AG04450 (cell line): ENCODE measurements around the gene VWF. TPM values are rescaled to one million over a fixed set of nuclear protein-coding genes. Genes with fewer than 3 reads are reported as not detected.
"Not testable (repeated sequence)": the region's sequence is repeated elsewhere in the genome, so short reads cannot be mapped to it uniquely, and the experiment has no call there.

Experiments
- CTCF ChIA-PET: fragments of 300-600, 350-600 bp; formaldehyde crosslinking; extraction: SDS; loops from one replicate; lab custom pipeline; 2022; ENCODE audit warnings: antibody characterized with exemption, inconsistent platforms; lab: Charles Lee
- POLR2A ChIA-PET: fragments of 350-600 bp; formaldehyde crosslinking; extraction: SDS; loops from one replicate; lab custom pipeline; 2021; ENCODE audit warnings: antibody characterized with exemption, inconsistent platforms; lab: Yijun Ruan, JAX
- DNase-seq: peaks from one replicate; pipeline ENCODE4 v3.0.0-alpha.2; 2011; ENCODE audit warnings: low read depth, low spot score
- H3K27ac ChIP-seq: one replicate; pipeline ENCODE4 v1.5.1; 2012; ENCODE audit warnings: low read depth, low read length, control low read depth
- H3K27me3 ChIP-seq: one replicate; pipeline ENCODE4 v1.6.0; 2012; ENCODE audit warnings: low read length; ENCODE audit not compliant: control insufficient read depth, insufficient read depth
- H3K4me3 ChIP-seq: 2 replicates; pipeline ENCODE4 v1.5.1; 2011; ENCODE audit warnings: mild to moderate bottlenecking, low read depth, low read length, control low read depth
- H3K9me3 ChIP-seq: 2 replicates; pipeline ENCODE4 v1.5.1; 2012; ENCODE audit warnings: low read length; ENCODE audit not compliant: control insufficient read depth, insufficient read depth
- CTCF ChIP-seq: IDR thresholded peaks from 2 replicates; pipeline ENCODE4 v1.5.1; 2011; ENCODE audit warnings: low read depth, low read length, control low read depth, inconsistent platforms
- polyA plus RNA-seq: library from polyadenylated mRNA; depleted of rRNA; stranded (reverse); fragments of >200 nt; gene quantifications from 2 replicates; pipeline ENCODE4 v1.2.3, GENCODE V29; 2011

Gene VWF
- polyA plus RNA-seq, 1 experiment: 0.35 TPM

GRCh38 chr12:6032726-6033125 lies 91.7 kb downstream of the VWF start:
- TF ChIP-seq CTCF: no peak
- H3K27me3 ChIP-seq: no peaks in the 10 kb centered on the region
- ChIA-PET CTCF (interaction anchor here (1.6 to 3.6 kb wide), 2 partner anchors 43 to 254 kb away, joined by 3 to 31 read pairs; no protein-coding TSS in a partner anchor), POLR2A (no interaction called here)
- H3K9me3 ChIP-seq: no peaks in the 10 kb centered on the region; the same call in 1 of the 2 replicates
- DNase-seq: no peak
- H3K27ac ChIP-seq: no peak overlapping the region
- no peak overlapping the region for H3K4me3 ChIP-seq

- Histone ChIP-seq H3K27ac (no peak overlapping the region), H3K27me3 (no peaks in the 10 kb centered on the region), H3K9me3 (peaks cover 5% of the 10 kb centered on the region), H3K4me3 (no peak overlapping the region)
- ChIA-PET POLR2A (no interaction called here), CTCF (interaction anchor here (1.3 to 1.6 kb wide), 2 partner anchors 8 to 42 kb away, joined by 3 to 7 read pairs; no protein-coding TSS in a partner anchor)
- TF ChIP-seq CTCF: no peak
- DNase-seq: no peak
Observed at GRCh38 chr12:6031001-6031400, 93.5 kb downstream of the VWF start.

- no peak for DNase-seq
- peaks cover 5% of the 10 kb centered on the region for H3K9me3 ChIP-seq
- no peak overlapping the region for H3K27ac ChIP-seq
- no peaks in the 10 kb centered on the region for H3K27me3 ChIP-seq
- no peak for TF ChIP-seq CTCF
- ChIA-PET CTCF (interaction anchor here (1.3 to 1.6 kb wide), 2 partner anchors 9 to 41 kb away, joined by 3 to 7 read pairs; no protein-coding TSS in a partner anchor), POLR2A (no interaction called here)
- H3K4me3 ChIP-seq: no peak overlapping the region
Observed at GRCh38 chr12:6030081-6030480, 94.4 kb downstream of the VWF start.

GRCh38 chr12:6029401-6029800 lies 95.1 kb downstream of the VWF start:
- POLR2A ChIA-PET: no interaction called here
- CTCF ChIA-PET: interaction anchor here (1.6 kb wide), 1 partner anchor 10 kb away, joined by 3 read pairs; no protein-coding TSS in a partner anchor
- Histone ChIP-seq H3K4me3 (no peak overlapping the region), H3K27me3 (no peaks in the 10 kb centered on the region), H3K27ac (no peak overlapping the region), H3K9me3 (peaks cover 5% of the 10 kb centered on the region)
- DNase-seq: no peak
- TF ChIP-seq CTCF: no peak

- ChIA-PET CTCF (interaction anchor here (0.8 to 0.9 kb wide), 2 partner anchors 11 to 39 kb away, joined by 4 to 5 read pairs; no protein-coding TSS in a partner anchor), POLR2A (interaction anchor here (0.6 kb wide), 1 partner anchor 1849 kb away, joined by 3 read pairs; no protein-coding TSS in a partner anchor)
Observed at GRCh38 chr12:6026998-6027397, 97.5 kb downstream of the VWF start.

GRCh38 chr12:6025703-6026298 lies 98.7 kb downstream of the VWF start:
- CTCF ChIA-PET, DNase-seq, H3K27me3 ChIP-seq, POLR2A ChIA-PET, H3K9me3 ChIP-seq, H3K27ac ChIP-seq, H3K4me3 ChIP-seq: not testable (repeated sequence)

More at GRCh38 chr12:6026998-6027397, 97.5 kb downstream of the VWF start:
- H3K27me3 ChIP-seq: no peaks in the 10 kb centered on the region
- H3K27ac ChIP-seq: no peak overlapping the region
- H3K9me3 ChIP-seq: peaks cover 5% of the 10 kb centered on the region
- H3K4me3 ChIP-seq: no peak overlapping the region
- no peak for DNase-seq
- TF ChIP-seq CTCF: no peak

- CTCF ChIA-PET: not testable (repeated sequence)
Observed at GRCh38 chr12:6024066-6024465, 100.4 kb downstream of the VWF start.

More at GRCh38 chr12:6024066-6024465, 100.4 kb downstream of the VWF start:
- H3K27me3 ChIP-seq, H3K27ac ChIP-seq, DNase-seq, H3K9me3 ChIP-seq, POLR2A ChIA-PET, H3K4me3 ChIP-seq: not testable (repeated sequence)
